HCT116 (cell line): ENCODE data around the gene SEC14L1.

Source experiments
- EZH2 ChIP-seq: fragments of 200-600 bp; sonication (generic); IDR thresholded peaks from 2 replicates; pipeline ENCODE4 v1.6.1; 2017; ENCODE audit warnings: antibody characterized with exemption, mixed run types
- POLR2A ChIP-seq: IDR thresholded peaks from 2 replicates; pipeline ENCODE4 v1.7.0; 2011; ENCODE audit warnings: borderline replicate concordance; ENCODE audit not compliant: insufficient read depth, insufficient read length; ENCODE audit errors: extremely low read depth
- SRF ChIP-seq: IDR thresholded peaks from 2 replicates; pipeline ENCODE4 v1.6.1; 2012; ENCODE audit warnings: low read depth
- ZNF274 ChIP-seq: fragments of 200-500 bp; sonication (Bioruptor generic); IDR thresholded peaks from 2 replicates; pipeline ENCODE4 v1.6.1; 2014; ENCODE audit warnings: mild to moderate bottlenecking, low read depth, low read length, inconsistent platforms
- TF ChIP-seq, protein P1 (sequence below): IDR thresholded peaks from 2 replicates; pipeline ENCODE4 v1.6.1; 2011; ENCODE audit warnings: mild to moderate bottlenecking, low read length, moderate library complexity; ENCODE audit not compliant: insufficient replicate concordance; ENCODE audit errors: extremely low read depth
- TF ChIP-seq, protein P2 (sequence below), 3 experiments: fragments of 200-600 bp in 1 of 3; sonication (generic) in 1 of 3; IDR thresholded peaks in 2 of 3; conservative IDR thresholded peaks in 1 of 3; 2 replicates each; pipeline ENCODE4 v1.5.1; 2012 to 2017; ENCODE audit warnings: low read depth in 2 of 3, low read length in 2 of 3, antibody characterized with exemption in 1 of 3, borderline replicate concordance in 1 of 3, control low read depth in 1 of 3, mild to moderate bottlenecking in 1 of 3, mixed read lengths in 1 of 3, mixed run types in 1 of 3, moderate library complexity in 1 of 3; ENCODE audit not compliant: insufficient read depth in 1 of 3
- TF ChIP-seq, protein P3 (sequence below): IDR thresholded peaks from 2 replicates; pipeline ENCODE4 v1.6.1; 2012; ENCODE audit warnings: low read depth

DNA sequence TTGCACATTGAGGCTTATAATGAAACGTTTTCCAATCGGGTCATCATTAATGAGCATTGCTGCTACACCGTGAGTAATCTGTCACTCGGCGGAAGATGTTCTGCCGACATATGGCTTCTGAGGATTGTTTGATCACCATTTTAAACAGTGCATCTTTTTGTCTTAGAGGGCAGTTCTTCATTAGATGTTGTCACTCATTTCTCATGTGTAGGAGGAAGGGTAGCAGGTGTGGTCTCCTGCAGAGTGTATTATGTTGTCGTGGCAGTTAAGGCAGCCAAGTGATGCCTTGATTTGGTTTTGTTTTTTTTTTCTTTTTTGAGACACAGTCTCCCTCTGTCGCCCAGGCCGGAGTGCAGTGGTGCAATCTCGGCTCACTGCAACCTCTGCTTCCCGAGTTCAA lies 50.5 kb downstream of the SEC14L1 start:
- TF ChIP-seq, protein P1, sequence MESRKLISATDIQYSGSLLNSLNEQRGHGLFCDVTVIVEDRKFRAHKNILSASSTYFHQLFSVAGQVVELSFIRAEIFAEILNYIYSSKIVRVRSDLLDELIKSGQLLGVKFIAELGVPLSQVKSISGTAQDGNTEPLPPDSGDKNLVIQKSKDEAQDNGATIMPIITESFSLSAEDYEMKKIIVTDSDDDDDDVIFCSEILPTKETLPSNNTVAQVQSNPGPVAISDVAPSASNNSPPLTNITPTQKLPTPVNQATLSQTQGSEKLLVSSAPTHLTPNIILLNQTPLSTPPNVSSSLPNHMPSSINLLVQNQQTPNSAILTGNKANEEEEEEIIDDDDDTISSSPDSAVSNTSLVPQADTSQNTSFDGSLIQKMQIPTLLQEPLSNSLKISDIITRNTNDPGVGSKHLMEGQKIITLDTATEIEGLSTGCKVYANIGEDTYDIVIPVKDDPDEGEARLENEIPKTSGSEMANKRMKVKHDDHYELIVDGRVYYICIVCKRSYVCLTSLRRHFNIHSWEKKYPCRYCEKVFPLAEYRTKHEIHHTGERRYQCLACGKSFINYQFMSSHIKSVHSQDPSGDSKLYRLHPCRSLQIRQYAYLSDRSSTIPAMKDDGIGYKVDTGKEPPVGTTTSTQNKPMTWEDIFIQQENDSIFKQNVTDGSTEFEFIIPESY, result no peak
- TF ChIP-seq ZNF274, result no peak
- TF ChIP-seq EZH2, result no peak
- TF ChIP-seq, protein P2, sequence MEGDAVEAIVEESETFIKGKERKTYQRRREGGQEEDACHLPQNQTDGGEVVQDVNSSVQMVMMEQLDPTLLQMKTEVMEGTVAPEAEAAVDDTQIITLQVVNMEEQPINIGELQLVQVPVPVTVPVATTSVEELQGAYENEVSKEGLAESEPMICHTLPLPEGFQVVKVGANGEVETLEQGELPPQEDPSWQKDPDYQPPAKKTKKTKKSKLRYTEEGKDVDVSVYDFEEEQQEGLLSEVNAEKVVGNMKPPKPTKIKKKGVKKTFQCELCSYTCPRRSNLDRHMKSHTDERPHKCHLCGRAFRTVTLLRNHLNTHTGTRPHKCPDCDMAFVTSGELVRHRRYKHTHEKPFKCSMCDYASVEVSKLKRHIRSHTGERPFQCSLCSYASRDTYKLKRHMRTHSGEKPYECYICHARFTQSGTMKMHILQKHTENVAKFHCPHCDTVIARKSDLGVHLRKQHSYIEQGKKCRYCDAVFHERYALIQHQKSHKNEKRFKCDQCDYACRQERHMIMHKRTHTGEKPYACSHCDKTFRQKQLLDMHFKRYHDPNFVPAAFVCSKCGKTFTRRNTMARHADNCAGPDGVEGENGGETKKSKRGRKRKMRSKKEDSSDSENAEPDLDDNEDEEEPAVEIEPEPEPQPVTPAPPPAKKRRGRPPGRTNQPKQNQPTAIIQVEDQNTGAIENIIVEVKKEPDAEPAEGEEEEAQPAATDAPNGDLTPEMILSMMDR (IDR thresholded peaks at IDR 0.05 in 2 of 3, conservative IDR thresholded peaks at IDR 0.05 in 1 of 3; ENCODE audit: borderline replicate concordance in 1 of 3, insufficient read depth in 1 of 3, low read depth in 2 of 3, low read length in 2 of 3), result no peak
- TF ChIP-seq, protein P3, sequence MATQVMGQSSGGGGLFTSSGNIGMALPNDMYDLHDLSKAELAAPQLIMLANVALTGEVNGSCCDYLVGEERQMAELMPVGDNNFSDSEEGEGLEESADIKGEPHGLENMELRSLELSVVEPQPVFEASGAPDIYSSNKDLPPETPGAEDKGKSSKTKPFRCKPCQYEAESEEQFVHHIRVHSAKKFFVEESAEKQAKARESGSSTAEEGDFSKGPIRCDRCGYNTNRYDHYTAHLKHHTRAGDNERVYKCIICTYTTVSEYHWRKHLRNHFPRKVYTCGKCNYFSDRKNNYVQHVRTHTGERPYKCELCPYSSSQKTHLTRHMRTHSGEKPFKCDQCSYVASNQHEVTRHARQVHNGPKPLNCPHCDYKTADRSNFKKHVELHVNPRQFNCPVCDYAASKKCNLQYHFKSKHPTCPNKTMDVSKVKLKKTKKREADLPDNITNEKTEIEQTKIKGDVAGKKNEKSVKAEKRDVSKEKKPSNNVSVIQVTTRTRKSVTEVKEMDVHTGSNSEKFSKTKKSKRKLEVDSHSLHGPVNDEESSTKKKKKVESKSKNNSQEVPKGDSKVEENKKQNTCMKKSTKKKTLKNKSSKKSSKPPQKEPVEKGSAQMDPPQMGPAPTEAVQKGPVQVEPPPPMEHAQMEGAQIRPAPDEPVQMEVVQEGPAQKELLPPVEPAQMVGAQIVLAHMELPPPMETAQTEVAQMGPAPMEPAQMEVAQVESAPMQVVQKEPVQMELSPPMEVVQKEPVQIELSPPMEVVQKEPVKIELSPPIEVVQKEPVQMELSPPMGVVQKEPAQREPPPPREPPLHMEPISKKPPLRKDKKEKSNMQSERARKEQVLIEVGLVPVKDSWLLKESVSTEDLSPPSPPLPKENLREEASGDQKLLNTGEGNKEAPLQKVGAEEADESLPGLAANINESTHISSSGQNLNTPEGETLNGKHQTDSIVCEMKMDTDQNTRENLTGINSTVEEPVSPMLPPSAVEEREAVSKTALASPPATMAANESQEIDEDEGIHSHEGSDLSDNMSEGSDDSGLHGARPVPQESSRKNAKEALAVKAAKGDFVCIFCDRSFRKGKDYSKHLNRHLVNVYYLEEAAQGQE, result no peak
- TF ChIP-seq POLR2A, result no peak
- TF ChIP-seq SRF, result no peak
